GOT3 (cell line): ENCODE results near the gene PLA2G5.
"Not testable (repeated sequence)": the region's sequence is repeated elsewhere in the genome, so short reads cannot be mapped to it uniquely, and the experiment has no call there.

Source experiments
- DNase-seq: peaks from one replicate; lab custom pipeline; 2025; ENCODE audit warnings: mixed read lengths; lab: John Stamatoyannopoulos, UW

Gene PLA2G5

GRCh38 chr1:20069874-20070273 lies at the start of gene PLA2G5:
Gene PLA2G5, plus strand, starts transcription at chr1:20070194. Its CDS starts 14,637 bp downstream, at chr1:20084831.
- DNase-seq, result no peak

GRCh38 chr1:20028125-20028524 lies 41.9 kb upstream of the PLA2G5 start:
- DNase-seq, result no peak

- DNase-seq, result no peak
These were observed 41.3 kb upstream of the PLA2G5 start for GRCh38 chr1:20028726-20029125.

- DNase-seq, result no peak
These were observed 40.6 kb upstream of the PLA2G5 start for GRCh38 chr1:20029178-20029912.

- not testable (repeated sequence) for DNase-seq
These were observed 39.4 kb upstream of the PLA2G5 start for GRCh38 chr1:20030436-20031151.

GRCh38 chr1:20031161-20031560 lies 38.8 kb upstream of the PLA2G5 start:
- no peak for DNase-seq

- DNase-seq, result no peak
These were observed 38.2 kb upstream of the PLA2G5 start for GRCh38 chr1:20031836-20032235.

- DNase-seq, result no peak
These were observed 37.6 kb upstream of the PLA2G5 start for GRCh38 chr1:20032425-20032824.

GRCh38 chr1:20033420-20033819 lies 36.6 kb upstream of the PLA2G5 start:
- no peak for DNase-seq

- no peak for DNase-seq
These were observed 34.9 kb upstream of the PLA2G5 start for GRCh38 chr1:20035114-20035513.

- no peak for DNase-seq
These were observed 32.1 kb upstream of the PLA2G5 start for GRCh38 chr1:20037877-20038276.

- no peak for DNase-seq
These were observed 22.9 kb upstream of the PLA2G5 start for GRCh38 chr1:20047096-20047495.

- DNase-seq, result no peak
These were observed 21.4 kb upstream of the PLA2G5 start for GRCh38 chr1:20048563-20048962.

GRCh38 chr1:20049056-20049798 lies 20.8 kb upstream of the PLA2G5 start:
- not testable (repeated sequence) for DNase-seq

GRCh38 chr1:20051218-20051829 lies 18.7 kb upstream of the PLA2G5 start:
- DNase-seq, result no peak

GRCh38 chr1:20052386-20052785 lies 17.6 kb upstream of the PLA2G5 start:
- no peak for DNase-seq

- DNase-seq, result no peak
These were observed 12.0 kb upstream of the PLA2G5 start for GRCh38 chr1:20057886-20058420.

- no peak for DNase-seq
These were observed 11.5 kb upstream of the PLA2G5 start for GRCh38 chr1:20058531-20058930.

GRCh38 chr1:20059847-20060246 lies 10.1 kb upstream of the PLA2G5 start:
- DNase-seq, result no peak

- DNase-seq, result not testable (repeated sequence)
These were observed 9.2 kb upstream of the PLA2G5 start for GRCh38 chr1:20060791-20061190.

- no peak for DNase-seq
These were observed 8.1 kb upstream of the PLA2G5 start for GRCh38 chr1:20061866-20062265.

GRCh38 chr1:20063861-20064292 lies 6.1 kb upstream of the PLA2G5 start:
- DNase-seq, result no peak
